Measurements from ENCODE around the gene ZSCAN4.

The ZSCAN4 gene

GRCh38 chr19:57655443-57655842 lies 13.3 kb upstream of the ZSCAN4 start:
- ChIA-PET CTCF (no interaction called here), POLR2A (ENCODE audit: low non-redundant PET) (no interaction called here)
- no peak for DNase-seq (ENCODE audit: low spot score)
- H3K27ac ChIP-seq: no peak overlapping the region
- TF ChIP-seq CTCF (conservative IDR thresholded peaks at IDR 0.05; ENCODE audit: low read depth): no peak

GRCh38 chr19:57656346-57656745 lies 12.4 kb upstream of the ZSCAN4 start:
- H3K27ac ChIP-seq: no peak overlapping the region
- no peak for TF ChIP-seq CTCF (conservative IDR thresholded peaks at IDR 0.05; ENCODE audit: low read depth)
- no peak for DNase-seq (ENCODE audit: low spot score)
- POLR2A ChIA-PET (ENCODE audit: low non-redundant PET): no interaction called here
- CTCF ChIA-PET: interaction anchor here (0.5 kb wide), 1 partner anchor 307 kb away, joined by 5 read pairs; no protein-coding TSS in a partner anchor

- DNase-seq (ENCODE audit: low spot score): peak; percentile 30
- ChIA-PET POLR2A (ENCODE audit: low non-redundant PET) (no interaction called here), CTCF (interaction anchor here (0.6 kb wide), 1 partner anchor 22 kb away, joined by 4 read pairs; no protein-coding TSS in a partner anchor)
- TF ChIP-seq CTCF (conservative IDR thresholded peaks at IDR 0.05; ENCODE audit: low read depth): no peak
- peak overlapping the region; percentile 59 for H3K27ac ChIP-seq
Observed at GRCh38 chr19:57664269-57665127, 4.2 kb upstream of the ZSCAN4 start.

- DNase-seq (ENCODE audit: low spot score): no peak
- POLR2A ChIA-PET (ENCODE audit: low non-redundant PET): no interaction called here
- H3K27ac ChIP-seq: no peak overlapping the region
- TF ChIP-seq CTCF (conservative IDR thresholded peaks at IDR 0.05; ENCODE audit: low read depth): no peak
- CTCF ChIA-PET: interaction anchor here (0.6 kb wide), 1 partner anchor 23 kb away, joined by 4 read pairs; no protein-coding TSS in a partner anchor
Observed at GRCh38 chr19:57665261-57665806, 3.4 kb upstream of the ZSCAN4 start.

GRCh38 chr19:57667228-57667627 lies 1.5 kb upstream of the ZSCAN4 start:
- DNase-seq (ENCODE audit: low spot score): no peak
- TF ChIP-seq CTCF (conservative IDR thresholded peaks at IDR 0.05; ENCODE audit: low read depth): no peak
- POLR2A ChIA-PET (ENCODE audit: low non-redundant PET): no interaction called here
- CTCF ChIA-PET: no interaction called here
- H3K27ac ChIP-seq: no peak overlapping the region

GRCh38 chr19:57671124-57671895 lies 2.6 kb downstream of the ZSCAN4 start:
- ChIA-PET POLR2A (ENCODE audit: low non-redundant PET) (no interaction called here), CTCF (no interaction called here)
- no peak overlapping the region for H3K27ac ChIP-seq
- TF ChIP-seq CTCF (conservative IDR thresholded peaks at IDR 0.05; ENCODE audit: low read depth): no peak
- no peak for DNase-seq (ENCODE audit: low spot score)

All from RWPE1 (cell line).